22Rv1 (cell line): Measurements from ENCODE around the gene CPNE4.

Experiments
- ZFX ChIP-seq: fragments of 450-650 bp; IDR thresholded peaks from 2 replicates; pipeline ENCODE4 v1.6.1; 2017; ENCODE audit warnings: antibody characterized with exemption, borderline replicate concordance
- TF ChIP-seq, protein P1 (sequence below): fragments of 450-650 bp; IDR thresholded peaks from 2 replicates; pipeline ENCODE4 v1.5.1; 2017; ENCODE audit warnings: mild to moderate bottlenecking

GRCh38 chr3:131708241-131708640 lies 326.6 kb downstream of the CPNE4 start:
- TF ChIP-seq, protein P1, sequence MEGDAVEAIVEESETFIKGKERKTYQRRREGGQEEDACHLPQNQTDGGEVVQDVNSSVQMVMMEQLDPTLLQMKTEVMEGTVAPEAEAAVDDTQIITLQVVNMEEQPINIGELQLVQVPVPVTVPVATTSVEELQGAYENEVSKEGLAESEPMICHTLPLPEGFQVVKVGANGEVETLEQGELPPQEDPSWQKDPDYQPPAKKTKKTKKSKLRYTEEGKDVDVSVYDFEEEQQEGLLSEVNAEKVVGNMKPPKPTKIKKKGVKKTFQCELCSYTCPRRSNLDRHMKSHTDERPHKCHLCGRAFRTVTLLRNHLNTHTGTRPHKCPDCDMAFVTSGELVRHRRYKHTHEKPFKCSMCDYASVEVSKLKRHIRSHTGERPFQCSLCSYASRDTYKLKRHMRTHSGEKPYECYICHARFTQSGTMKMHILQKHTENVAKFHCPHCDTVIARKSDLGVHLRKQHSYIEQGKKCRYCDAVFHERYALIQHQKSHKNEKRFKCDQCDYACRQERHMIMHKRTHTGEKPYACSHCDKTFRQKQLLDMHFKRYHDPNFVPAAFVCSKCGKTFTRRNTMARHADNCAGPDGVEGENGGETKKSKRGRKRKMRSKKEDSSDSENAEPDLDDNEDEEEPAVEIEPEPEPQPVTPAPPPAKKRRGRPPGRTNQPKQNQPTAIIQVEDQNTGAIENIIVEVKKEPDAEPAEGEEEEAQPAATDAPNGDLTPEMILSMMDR, result no peak
- no peak for TF ChIP-seq ZFX
